Measurements from ENCODE around the gene GALNT10. TPM values are rescaled to one million over a fixed set of nuclear protein-coding genes. Genes with fewer than 3 reads are reported as not detected.

Gene GALNT10
- total and polyA plus RNA-seq, 2 of the 4 experiments (the other 2 are of a cell fraction): 46.2 to 67.0 TPM

- intact Hi-C loops (cut with micrococcal nuclease) (no loop called here), dilution Hi-C loops (cut with HindIII; ENCODE audit: low sequenced_read_pairs, unreplicated experiment) (no loop called here), in situ Hi-C loops (cut with MboI; ENCODE audit: low sequenced_read_pairs) (no loop called here)
- ATAC-seq (ENCODE audit: low read depth) (no peak), DNase-seq (no peak)
- Histone ChIP-seq H4K5ac (ENCODE audit: low read depth, low read length) (no peak overlapping the region), H3K4me3 (ENCODE audit: insufficient read depth, low read depth, low read length) (no peak overlapping the region), H3K4ac (ENCODE audit: low read depth, low read length) (peak overlapping the region; percentile 79), H3K4me1 (ENCODE audit: control insufficient read depth, insufficient read depth, low read length) (peaks cover 13% of the 10 kb centered on the region), H3K27ac (ENCODE audit: insufficient read depth, low read length) (no peak overlapping the region), H2BK15ac (ENCODE audit: low read depth, low read length) (peak overlapping the region; percentile 44; the same call in 1 of the 3 replicates), H4K8ac (ENCODE audit: low read depth in 2 of 2, low read length in 2 of 2) (0 out of 4 replicates have a peak overlapping the region, but pooled peaks of 1 of the 2 experiments have one; percentile 94), H2BK5ac (ENCODE audit: low read depth, low read length, poor library complexity, severe bottlenecking) (no peak overlapping the region), H2AK5ac (ENCODE audit: low read depth, low read length) (peak overlapping the region; percentile 53; the same call in 1 of the 2 replicates), H3K9me1 (ENCODE audit: insufficient read depth, low read length) (peaks cover 42% of the 10 kb centered on the region), H2BK120ac (ENCODE audit: low read depth, low read length) (peak overlapping the region; percentile 74), H3K56ac (ENCODE audit: extremely low read depth, insufficient read depth, low read length) (no peak overlapping the region), H3K23ac (ENCODE audit: low read depth, low read length) (peak overlapping the region; percentile 56; the same call in 1 of the 2 replicates), H4K91ac (ENCODE audit: insufficient read depth, low read depth, low read length) (0 out of 2 replicates have a peak overlapping the region, but pooled peaks have one; percentile 4), H3K4me2 (ENCODE audit: low read depth, low read length) (no peak overlapping the region), H2AK9ac (replicated peaks; ENCODE audit: low read depth, low read length, poor library complexity) (peak overlapping the region; percentile 44), H3K9ac (ENCODE audit: low read depth, low read length) (no peak overlapping the region), H4K20me1 (ENCODE audit: insufficient read depth, low read length) (peaks cover 4% of the 10 kb centered on the region; the same call in 1 of the 2 replicates), H3K14ac (replicated peaks; ENCODE audit: low read depth, low read length) (peak overlapping the region; percentile 68), H3K9me3 (ENCODE audit: control insufficient read depth, insufficient read depth, low read length) (0 out of 2 replicates have a peak, but pooled peaks cover 4% of the 10 kb centered on the region), H2BK20ac (ENCODE audit: low read depth, low read length) (peak overlapping the region; percentile 54), H3K27me3 (ENCODE audit: control insufficient read depth, insufficient read depth, low read length) (no peaks in the 10 kb centered on the region), H3K79me1 (ENCODE audit: low read depth in 1 of 2, low read length in 2 of 2) (peaks cover 38 to 90% of the 10 kb centered on the region in 2 experiments), H2AFZ (replicated peaks; ENCODE audit: low read length, poor library complexity) (no peak overlapping the region), H3K18ac (ENCODE audit: low read depth, low read length) (no peak overlapping the region), H3K36me3 (ENCODE audit: control insufficient read depth, insufficient read depth, low read length) (peaks cover 5% of the 10 kb centered on the region)
- TF ChIP-seq MAZ (IDR thresholded peaks at IDR 0.05; ENCODE audit: borderline replicate concordance, low read depth, low read length) (no peak), FOS (IDR thresholded peaks at IDR 0.05; ENCODE audit: low read depth, low read length) (no peak), MXI1 (IDR thresholded peaks at IDR 0.05; ENCODE audit: borderline replicate concordance, low read depth, low read length) (no peak), RCOR1 (IDR thresholded peaks at IDR 0.05; ENCODE audit: insufficient replicate concordance, low read length) (no peak), USF2 (IDR thresholded peaks at IDR 0.05; ENCODE audit: low read depth, low read length) (no peak), CTCF (conservative IDR thresholded peaks at IDR 0.05; ENCODE audit: low read depth, low read length) (no peak), POLR2A (IDR thresholded peaks at IDR 0.05; ENCODE audit: low read depth, low read length) (no peak), CEBPB (IDR thresholded peaks at IDR 0.05; ENCODE audit: low read depth, low read length) (no peak), CHD1 (IDR thresholded peaks at IDR 0.05; ENCODE audit: low read depth, low read length) (no peak), MAFK (IDR thresholded peaks at IDR 0.05; ENCODE audit: low read depth, low read length) (no peak), RAD21 (IDR thresholded peaks at IDR 0.05; ENCODE audit: low read length) (no peak), NFE2L2 (IDR thresholded peaks at IDR 0.05; ENCODE audit: low read depth, low read length) (no peak), BHLHE40 (IDR thresholded peaks at IDR 0.05; ENCODE audit: low read depth, low read length) (no peak), RFX5 (IDR thresholded peaks at IDR 0.05; ENCODE audit: low read depth, low read length) (no peak), ELK1 (IDR thresholded peaks at IDR 0.05; ENCODE audit: borderline replicate concordance, low read depth, low read length) (no peak), SMC3 (IDR thresholded peaks at IDR 0.05; ENCODE audit: low read depth, low read length) (no peak)
- POLR2A ChIA-PET (ENCODE audit: unreplicated experiment): no interaction called here
- no TSS peak for BruUV-seq (replicated peaks)
- WGBS, 2 experiments (ENCODE audit: extremely low coverage in 2 of 2, insufficient read length in 1 of 2): 100% methylated on average over 2 of the region's 6 CpGs; no CpG with 5 or more reads in 1 of the 2 experiments
- CTCF ChIA-PET: no interaction called here
These were observed 15.8 kb downstream of the GALNT10 start for GRCh38 chr5:154206311-154206710.

Measured in IMR-90 (cell line).